AG10803 (cell line): Measurements from ENCODE around the gene MYMK.

Source experiments
- DNase-seq: peaks from one replicate; pipeline ENCODE4 v3.0.0; 2010; ENCODE audit warnings: low read depth
- H3K4me3 ChIP-seq: 2 replicates; pipeline ENCODE4 v1.5.1; 2011; ENCODE audit warnings: mild to moderate bottlenecking, low read length, control low read depth
- TF ChIP-seq, protein P1 (sequence below): conservative IDR thresholded peaks from 2 replicates; pipeline ENCODE4 v1.5.1; 2011; ENCODE audit warnings: mild to moderate bottlenecking, low read length, control low read depth, inconsistent platforms

Gene MYMK

DNA sequence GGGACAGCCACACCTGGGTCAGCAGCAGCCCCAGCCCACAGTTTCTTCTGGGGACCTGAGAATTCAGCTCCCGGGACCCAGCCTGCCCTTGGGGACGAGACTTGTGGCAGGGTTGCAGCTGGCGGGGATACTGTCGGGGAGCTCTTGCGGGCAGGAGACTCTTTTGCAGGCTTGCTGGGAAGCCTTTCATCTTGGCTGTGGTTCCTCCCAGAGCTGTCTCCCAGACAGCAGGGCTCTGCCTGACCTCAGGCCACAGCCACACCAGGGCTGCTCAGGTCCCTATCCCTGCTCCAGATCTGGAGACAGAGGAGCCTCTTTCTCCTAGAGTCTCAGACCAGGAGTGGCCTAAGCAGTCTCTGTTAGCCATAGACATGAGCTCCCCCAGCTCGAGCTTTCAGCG lies 4.7 kb upstream of the MYMK start:
- DNase-seq, result no peak
- H3K4me3 ChIP-seq, result no peak overlapping the region
- TF ChIP-seq, protein P1, sequence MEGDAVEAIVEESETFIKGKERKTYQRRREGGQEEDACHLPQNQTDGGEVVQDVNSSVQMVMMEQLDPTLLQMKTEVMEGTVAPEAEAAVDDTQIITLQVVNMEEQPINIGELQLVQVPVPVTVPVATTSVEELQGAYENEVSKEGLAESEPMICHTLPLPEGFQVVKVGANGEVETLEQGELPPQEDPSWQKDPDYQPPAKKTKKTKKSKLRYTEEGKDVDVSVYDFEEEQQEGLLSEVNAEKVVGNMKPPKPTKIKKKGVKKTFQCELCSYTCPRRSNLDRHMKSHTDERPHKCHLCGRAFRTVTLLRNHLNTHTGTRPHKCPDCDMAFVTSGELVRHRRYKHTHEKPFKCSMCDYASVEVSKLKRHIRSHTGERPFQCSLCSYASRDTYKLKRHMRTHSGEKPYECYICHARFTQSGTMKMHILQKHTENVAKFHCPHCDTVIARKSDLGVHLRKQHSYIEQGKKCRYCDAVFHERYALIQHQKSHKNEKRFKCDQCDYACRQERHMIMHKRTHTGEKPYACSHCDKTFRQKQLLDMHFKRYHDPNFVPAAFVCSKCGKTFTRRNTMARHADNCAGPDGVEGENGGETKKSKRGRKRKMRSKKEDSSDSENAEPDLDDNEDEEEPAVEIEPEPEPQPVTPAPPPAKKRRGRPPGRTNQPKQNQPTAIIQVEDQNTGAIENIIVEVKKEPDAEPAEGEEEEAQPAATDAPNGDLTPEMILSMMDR, result no peak

DNA sequence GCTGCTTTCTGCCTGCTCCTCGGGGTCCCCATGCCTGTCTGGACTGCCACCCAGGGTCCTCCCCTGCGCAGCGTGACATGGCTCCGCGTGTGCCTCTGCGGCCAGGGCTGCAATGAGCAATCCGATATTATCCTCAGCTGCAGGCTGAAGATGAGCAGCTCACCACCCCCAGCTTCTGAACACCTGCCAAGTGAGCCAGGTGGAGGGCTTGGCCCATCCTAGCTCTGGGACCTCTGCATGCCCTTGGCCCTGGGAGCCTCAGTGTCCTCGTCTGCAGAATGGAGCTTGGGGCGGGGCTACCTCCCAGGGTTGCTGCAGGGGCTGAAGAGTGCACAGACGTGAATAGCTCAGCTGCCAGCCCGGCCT lies 4.1 kb upstream of the MYMK start:
- TF ChIP-seq, protein P1, result no peak

DNA sequence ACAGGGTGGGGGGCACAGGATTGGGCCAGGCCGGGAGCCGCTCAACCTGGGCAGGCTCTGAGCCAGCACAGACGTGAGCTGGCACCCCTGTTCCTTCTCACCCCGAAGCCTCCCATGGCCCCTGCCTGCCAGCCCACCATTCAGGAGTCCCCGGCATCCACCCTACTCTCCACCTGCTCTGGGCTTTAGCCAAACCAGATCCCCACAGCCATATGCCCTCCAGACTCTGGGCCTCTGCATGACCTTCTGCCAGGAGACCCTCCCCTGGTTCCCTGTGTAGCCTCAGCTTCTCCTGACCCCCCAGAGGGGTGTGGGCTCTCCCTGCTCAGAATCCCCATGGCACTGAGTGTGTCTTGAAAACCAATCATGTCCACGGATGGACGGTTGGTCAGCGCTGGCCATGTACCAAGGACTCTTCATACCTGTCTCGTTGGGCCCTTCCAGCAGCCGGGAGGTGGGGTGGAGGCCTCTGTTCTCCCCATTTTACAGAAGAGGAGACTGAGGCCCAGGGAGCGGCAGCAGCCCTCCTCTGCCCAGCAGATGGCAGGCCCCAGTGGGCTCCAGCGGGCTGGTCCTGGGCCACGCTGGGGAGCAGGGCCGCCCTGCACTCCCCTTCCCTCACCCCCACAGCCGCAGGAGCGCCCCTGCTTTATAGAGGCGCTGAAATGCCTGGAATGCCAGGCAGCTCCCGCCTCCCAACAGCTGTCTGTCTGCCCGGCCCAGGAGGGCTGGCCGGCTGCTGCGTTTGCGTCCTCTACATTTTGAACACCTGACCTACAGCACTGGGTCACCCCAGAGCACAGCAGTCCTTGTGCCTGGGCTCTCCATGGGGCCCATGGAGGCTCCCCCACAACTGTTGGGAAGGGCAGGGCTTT lies 3.5 kb upstream of the MYMK start:
- H3K4me3 ChIP-seq, result no peak overlapping the region
- DNase-seq, result no peak
- TF ChIP-seq, protein P1, result no peak

More for the DNA sequence above, 4.1 kb upstream of the MYMK start:
- no peak for DNase-seq
- H3K4me3 ChIP-seq, result no peak overlapping the region

DNA sequence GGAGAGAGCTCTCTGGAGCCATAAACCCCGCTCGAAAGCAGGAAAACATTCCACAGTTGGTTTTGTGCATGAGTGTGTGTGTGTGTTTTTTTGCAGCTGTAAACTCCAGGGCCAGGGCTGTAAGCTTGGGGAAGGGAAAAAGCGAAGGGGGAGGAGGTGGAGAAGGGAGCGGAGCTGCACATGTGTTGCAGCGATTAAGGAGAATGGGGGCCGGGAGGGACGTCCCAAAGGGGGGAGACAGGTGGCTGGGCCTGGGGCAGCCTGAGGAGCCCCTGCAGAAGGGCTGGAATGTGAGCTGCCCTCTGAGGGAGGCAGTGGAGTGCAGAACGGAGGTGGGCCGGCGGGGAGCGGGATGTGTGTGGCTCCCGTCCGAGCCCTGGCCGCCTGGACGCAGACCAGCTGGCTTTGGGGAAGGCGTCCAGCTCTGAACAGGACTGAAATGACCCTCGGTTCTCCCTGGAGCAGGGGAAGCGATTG lies 2.7 kb upstream of the MYMK start:
- no peak overlapping the region for H3K4me3 ChIP-seq
- TF ChIP-seq, protein P1, result no peak
- DNase-seq, result no peak

DNA sequence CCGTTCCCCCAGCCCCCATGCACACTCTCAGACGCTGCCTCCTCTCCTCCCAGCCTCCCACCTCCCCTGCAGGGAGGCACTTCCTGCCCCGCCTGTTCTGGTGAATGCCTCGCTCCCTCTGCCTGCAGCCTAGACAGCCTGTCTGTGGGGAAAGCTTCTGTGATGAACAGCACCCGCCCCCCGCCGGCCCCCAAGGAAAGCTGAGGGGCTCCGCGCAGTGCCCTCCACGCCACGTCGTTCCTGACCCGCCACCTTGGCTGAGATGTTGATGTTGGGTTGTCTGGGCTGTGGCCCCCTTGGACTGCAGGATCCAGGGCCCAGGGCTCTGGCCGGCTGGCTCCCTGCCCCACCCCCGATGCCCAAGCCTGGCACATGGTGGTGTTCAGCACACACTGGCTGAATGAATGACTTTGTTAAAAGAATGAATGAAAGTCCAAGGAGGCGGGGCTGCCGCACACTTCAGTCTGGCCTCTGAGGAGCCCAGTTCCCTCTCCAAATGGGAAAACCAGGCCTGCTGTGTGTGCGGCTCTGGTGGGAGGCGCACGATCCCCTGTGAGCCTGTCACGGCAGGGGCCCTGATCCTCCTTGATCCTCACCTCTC lies 2.1 kb upstream of the MYMK start:
- TF ChIP-seq, protein P1, result no peak
- H3K4me3 ChIP-seq, result no peak overlapping the region
- no peak for DNase-seq

DNA sequence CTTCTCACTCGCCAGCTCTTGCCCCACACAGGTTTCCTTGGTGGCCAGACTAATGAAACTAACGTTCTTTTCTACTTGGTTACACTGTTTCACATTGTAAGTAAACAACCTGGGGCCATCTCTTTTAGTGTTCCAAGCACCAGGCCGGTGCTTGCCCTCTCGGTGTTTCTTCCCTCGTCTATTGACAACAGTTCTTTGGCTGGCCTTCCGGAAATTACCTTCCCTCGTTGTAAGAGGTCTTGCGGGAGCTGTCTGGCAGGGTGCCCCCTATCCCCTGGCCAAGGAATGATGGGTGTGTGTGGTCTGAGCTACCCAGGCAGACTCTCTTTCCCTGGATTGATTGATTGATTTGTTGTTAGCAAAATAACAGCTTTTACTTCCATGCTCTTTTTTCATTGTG lies 918 bp upstream of the MYMK start:
- H3K4me3 ChIP-seq, result no peak overlapping the region
- TF ChIP-seq, protein P1, result no peak
- no peak for DNase-seq

DNA sequence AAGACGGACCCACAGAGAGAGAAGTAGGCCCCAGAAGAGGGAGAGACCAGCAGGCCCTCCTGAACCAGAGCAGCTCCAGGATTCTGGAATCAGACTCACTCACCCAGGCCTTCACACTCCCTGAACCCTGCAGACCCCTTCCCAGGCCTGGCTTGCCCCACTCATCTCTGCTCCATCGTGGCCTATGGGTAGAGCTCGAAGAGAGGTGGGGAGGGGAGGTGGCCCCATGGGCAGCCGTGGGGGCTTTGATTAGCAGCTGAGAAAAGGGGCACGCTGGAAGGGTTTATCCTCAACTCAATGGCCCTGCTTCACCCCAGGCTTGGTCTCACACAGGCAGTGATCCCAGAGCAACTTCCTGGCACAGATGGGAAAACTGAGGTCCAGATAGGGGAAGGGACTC lies 613 bp downstream of the MYMK start:
- TF ChIP-seq, protein P1, result no peak
- DNase-seq, result no peak

More for the DNA sequence above, 613 bp downstream of the MYMK start:
- H3K4me3 ChIP-seq, result no peak overlapping the region
